GM21717 (cell line): Measurements from ENCODE around the gene CYP46A1.

Source experiments
- ATAC-seq: cut with Tn5 transposase; IDR thresholded peaks from one replicate; pipeline ENCODE4 v1.9.1; 2021; ENCODE audit warnings: mild to moderate bottlenecking, moderate library complexity; ENCODE audit not compliant: unreplicated experiment

The CYP46A1 gene

DNA sequence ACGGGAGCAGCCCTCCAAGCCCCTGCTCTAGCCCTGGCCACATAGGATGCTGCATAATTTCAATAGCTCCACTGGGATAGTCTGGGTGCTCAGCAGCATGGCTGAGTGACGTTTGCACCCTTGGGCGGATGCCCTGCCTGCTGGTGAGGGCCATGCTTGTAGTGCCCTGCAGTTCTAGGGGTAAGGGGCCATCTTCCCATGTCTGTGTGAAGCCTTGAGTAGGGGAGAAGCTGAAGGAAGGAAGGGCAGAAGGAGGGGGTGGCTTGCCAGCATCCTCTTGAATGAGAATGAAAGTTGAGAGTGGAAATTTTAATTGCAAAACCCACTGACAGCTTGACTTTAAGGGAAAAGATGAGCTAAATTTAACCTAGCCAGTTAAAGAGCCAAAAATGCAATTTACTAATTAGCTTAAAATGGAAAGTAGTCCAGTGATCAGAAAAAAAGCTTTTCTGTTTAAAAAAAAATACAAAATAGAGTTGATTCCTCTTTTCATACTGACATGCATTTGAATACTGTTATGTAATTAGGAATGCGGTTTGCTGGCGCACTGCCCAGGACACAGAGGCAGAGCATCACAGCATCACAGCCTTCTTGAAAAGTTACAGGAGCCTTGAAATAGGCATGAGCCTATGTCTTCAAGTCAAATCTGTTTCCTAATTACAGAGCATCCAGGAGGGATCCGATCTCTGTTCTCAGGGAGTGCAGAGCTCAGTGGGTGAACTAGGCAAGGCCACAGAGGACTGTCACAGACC, 90.6 kb downstream of the CYP46A1 start:
- no peak for ATAC-seq

DNA sequence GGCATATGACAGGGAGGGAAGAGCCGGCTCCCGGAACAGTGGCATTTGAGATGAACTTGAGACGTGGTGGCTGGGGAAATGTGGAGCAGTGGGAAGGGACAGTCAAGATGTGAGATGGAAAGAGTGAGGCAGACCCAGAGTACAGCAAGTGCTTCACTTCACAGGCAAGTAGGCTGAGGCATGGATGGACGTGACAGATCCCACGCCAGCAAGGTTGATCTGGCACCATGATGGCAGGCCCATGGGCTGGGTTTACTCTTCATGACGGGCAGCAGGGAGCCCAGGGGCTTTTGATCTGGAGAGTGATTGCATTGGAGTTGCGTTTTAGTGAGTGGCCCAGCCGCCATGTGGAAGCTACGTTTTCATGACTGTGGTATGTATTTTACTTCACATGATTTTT, 91.3 kb downstream of the CYP46A1 start:
- ATAC-seq, result no peak
